Frontal cortex (tissue), 4 donors: ENCODE data around the gene ELP4. TPM values are rescaled to one million over a fixed set of nuclear protein-coding genes. Genes with fewer than 3 reads are reported as not detected.

Experiments used
- DNase-seq, 2 donors: peaks; one replicate each; pipeline ENCODE4 v3.0.0; 2012; ENCODE audit warnings: low spot score in 2 of 2
- FAIRE-seq: peaks from 2 replicates; lab custom pipeline; 2012; peaks lifted over from hg19 to GRCh38; lab: Jason Lieb, UNC
- total RNA-seq: library from RNA; depleted of rRNA; stranded (reverse); fragments of >200 nt; gene quantifications from one replicate; pipeline ENCODE4 v1.2.3, GENCODE V29; 2014
- donor health status: control.
- donor health status: control.
- donor health status: control.

Gene ELP4
- total RNA-seq, 1 donor from 2014 or later: 22.4 TPM

DNA sequence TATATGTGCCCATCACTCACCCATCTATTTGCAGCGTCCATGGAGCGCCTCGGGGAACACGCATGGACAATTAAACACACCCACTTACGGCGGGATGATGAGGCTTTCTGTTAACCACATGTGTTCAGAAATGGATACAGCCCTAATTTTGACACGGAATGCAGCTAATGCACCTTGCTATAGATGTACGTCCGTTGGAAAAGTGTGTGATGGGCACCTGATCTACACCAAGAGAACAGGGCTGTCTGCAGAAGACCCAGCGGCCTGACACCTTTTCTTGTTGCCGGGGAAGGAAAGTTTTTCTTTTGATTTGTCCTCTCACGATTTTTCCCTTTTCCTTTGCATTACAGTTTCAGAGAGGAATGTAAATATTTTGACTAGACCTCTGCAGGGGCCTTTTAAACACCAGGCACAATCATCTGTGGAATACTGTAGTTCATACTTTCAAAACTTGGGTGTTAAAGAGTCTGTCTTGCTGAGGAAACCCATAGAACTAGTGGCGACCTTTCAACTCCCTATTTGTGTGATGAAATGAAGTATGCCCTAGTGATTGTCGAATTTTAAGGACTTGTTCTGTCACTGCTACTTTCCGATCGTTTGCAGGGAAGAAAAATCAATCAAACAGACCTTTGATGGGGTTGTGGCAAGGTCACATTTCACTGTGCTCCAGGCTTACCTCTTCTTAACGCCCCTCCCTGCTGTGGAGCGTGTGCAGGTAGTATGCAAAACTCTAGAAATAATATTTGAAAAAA lies 318.1 kb downstream of the ELP4 start:
- DNase-seq (no peak), FAIRE-seq (no peak)

DNA sequence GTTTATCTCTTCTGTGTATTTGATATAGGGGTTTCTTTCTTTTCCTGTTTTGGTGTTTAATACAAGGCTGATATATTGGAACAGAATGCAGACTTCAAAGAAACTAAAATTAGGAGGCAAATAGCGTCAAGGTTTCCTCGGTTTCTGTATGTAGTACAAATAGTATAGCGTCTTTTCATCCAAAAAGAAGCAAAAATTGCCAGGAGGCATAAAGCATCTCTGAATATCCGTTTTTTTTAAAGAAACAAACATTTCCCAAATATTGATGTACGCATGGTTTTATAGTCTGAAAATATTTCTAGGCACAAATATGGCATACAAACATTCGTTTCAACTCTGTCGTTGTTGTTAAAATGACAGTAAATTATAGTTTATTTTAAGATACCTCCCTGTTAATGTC lies 318.6 kb downstream of the ELP4 start:
- DNase-seq (no peak), FAIRE-seq (no peak)

DNA sequence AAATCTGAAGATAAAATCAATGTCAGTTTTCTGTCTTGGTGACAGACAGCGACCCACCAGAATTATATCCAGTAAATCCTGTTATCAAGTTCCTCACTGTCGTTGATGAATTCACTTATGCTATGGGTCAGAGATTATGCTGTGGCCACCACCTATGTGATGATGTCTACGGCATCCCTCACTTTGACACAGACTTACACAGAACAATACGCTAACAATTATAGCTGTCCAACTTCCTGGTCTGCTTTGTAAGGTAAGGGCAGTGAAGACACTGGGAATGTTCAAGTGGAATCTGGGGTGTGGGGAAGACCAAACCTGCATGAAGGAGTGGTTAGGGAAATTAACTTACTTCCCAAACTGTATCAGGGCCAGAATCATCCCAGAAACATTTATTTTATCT lies 320.8 kb downstream of the ELP4 start:
- DNase-seq: no peak
- FAIRE-seq: no peak

DNA sequence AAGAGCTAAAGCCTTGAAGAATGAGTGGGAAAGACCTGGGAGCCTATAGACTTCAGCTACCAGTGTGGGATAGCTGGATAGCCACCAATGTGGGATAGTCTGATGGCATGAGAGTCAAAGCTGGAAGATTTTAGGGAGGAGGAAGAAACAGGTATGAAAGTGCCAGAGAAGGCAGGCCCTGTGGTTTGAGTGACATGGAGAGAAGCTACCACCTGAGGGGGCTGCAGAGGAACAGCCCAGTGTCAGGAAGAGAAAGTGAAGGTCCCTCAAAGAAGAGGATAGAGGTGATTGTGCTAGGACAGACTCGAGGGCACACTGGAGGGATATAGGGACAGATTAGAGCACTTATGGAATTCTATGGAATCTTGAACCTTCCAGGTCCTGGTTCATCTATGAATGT lies 324.7 kb downstream of the ELP4 start:
- no peak for FAIRE-seq
- DNase-seq: no peak

Other genes with a start within 250 kb of the ELP4 start
- 2.4 TPM for gene DCDC1, start 140.0 kb upstream of the ELP4 start, total RNA-seq
- 15.1 TPM for gene DNAJC24, start 139.9 kb upstream of the ELP4 start, total RNA-seq
- gene IMMP1L, start 145 bp upstream of the ELP4 start, total RNA-seq: 20.8 TPM